HFF-Myc (cell line): Measurements from ENCODE around the gene OTOG.

Source experiments
- DNase-seq: peaks from one replicate; pipeline ENCODE4 v3.0.0-alpha.2; 2011; ENCODE audit warnings: low read depth; ENCODE audit errors: extremely low read depth
- H3K4me3 ChIP-seq: replicated peaks from 2 replicates; pipeline ENCODE4 v1.5.1; 2011; ENCODE audit warnings: low read depth, mild to moderate bottlenecking, control low read depth, low read length
- TF ChIP-seq, protein P1 (sequence below): IDR thresholded peaks from 2 replicates; pipeline ENCODE4 v1.5.1; 2012; ENCODE audit warnings: mild to moderate bottlenecking, low read depth, low read length, control low read depth; ENCODE audit errors: missing control alignments

The OTOG gene

DNA sequence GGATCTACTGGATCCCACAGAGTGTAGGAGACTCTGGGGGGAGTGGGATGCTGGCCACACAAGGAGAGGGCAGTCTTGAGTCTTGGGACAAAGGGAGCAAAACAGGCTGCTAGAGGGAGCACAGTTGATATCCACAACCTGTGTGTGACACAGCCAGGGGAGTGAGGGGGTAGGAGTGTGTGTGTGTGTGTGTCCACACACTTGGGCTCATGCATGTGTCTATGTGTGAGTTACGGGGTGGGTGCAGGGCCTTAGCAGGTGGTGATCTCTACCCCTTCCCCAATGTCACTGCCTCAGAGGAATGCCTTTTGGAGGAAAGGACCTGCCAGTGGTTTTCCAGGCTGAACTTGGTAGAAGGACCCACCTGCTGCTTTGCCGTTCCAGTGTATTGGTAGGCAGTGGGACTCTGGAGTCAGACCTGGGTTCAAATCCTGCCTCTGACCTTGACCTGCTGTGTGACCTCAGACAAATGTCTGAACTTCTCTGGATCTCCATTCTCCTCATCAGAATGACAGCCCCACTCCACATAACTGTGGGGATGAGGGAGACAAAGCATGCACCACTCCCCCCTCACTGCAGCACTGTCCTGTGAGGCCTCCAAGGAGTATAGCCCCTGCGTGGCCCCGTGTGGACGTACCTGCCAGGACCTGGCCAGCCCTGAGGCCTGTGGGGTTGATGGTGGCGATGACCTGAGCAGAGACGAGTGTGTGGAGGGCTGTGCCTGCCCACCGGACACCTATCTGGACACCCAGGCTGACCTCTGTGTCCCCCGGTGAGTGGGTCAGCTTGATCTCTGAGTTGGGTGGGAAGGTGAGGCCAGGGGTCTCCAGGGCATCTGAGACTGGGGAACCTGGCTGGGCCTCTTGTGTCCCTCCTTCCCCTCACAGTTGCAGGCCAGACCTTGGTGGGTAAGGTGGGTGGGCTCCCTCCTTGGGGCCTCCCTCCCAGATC is 27.4 kb downstream of the OTOG start:
- TF ChIP-seq, protein P1, sequence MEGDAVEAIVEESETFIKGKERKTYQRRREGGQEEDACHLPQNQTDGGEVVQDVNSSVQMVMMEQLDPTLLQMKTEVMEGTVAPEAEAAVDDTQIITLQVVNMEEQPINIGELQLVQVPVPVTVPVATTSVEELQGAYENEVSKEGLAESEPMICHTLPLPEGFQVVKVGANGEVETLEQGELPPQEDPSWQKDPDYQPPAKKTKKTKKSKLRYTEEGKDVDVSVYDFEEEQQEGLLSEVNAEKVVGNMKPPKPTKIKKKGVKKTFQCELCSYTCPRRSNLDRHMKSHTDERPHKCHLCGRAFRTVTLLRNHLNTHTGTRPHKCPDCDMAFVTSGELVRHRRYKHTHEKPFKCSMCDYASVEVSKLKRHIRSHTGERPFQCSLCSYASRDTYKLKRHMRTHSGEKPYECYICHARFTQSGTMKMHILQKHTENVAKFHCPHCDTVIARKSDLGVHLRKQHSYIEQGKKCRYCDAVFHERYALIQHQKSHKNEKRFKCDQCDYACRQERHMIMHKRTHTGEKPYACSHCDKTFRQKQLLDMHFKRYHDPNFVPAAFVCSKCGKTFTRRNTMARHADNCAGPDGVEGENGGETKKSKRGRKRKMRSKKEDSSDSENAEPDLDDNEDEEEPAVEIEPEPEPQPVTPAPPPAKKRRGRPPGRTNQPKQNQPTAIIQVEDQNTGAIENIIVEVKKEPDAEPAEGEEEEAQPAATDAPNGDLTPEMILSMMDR, result no peak
- H3K4me3 ChIP-seq, result no peak overlapping the region
- no peak for DNase-seq

DNA sequence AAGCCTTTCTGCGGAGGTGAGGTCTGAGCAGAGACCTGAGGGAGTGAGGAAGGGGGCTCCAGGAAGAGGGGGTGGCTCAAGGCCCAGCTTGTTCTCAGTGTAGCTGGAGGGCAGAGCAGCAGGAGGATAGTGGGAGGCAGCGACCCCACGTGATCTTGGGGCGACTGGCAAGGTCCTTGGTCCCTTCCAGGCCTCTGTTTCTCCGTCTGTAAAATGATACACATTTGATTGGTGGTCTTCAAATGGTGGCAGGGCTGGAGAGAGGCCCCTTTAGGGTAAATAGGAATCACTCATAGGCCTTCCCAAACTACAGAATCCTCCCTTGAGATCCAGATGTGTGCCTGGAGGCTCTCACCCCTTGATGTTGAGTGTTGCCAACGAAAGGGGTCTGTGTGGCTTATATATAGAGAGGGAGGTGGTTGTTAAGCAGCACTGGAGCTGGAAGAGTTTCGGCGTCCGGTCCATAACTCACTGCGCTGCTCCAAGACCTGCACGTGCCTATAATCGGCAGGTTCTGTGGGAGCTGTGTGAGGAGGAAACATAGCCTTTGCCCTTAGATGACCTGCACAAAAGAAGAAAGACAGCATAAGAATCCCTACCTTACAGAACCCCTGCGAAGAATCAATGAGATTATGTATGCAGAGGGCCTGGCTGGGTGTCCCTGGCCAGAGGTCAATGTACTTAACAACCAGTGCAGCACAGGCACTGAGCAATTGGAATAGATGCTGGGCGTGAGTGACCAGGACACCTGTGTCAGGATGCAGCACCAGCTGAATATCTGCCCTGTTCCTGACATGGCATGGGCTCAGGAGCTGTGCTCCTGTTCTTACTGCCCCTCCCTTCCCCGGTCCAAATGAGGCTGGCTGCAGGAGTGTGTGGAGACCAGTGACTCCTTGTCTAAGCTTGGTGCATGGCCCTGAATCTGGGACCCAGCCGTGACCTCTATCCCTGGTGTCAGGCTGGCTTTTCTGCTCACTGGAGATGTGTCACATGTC is 28.7 kb downstream of the OTOG start:
- TF ChIP-seq, protein P1, result no peak
- DNase-seq, result no peak
- H3K4me3 ChIP-seq, result no peak overlapping the region

DNA sequence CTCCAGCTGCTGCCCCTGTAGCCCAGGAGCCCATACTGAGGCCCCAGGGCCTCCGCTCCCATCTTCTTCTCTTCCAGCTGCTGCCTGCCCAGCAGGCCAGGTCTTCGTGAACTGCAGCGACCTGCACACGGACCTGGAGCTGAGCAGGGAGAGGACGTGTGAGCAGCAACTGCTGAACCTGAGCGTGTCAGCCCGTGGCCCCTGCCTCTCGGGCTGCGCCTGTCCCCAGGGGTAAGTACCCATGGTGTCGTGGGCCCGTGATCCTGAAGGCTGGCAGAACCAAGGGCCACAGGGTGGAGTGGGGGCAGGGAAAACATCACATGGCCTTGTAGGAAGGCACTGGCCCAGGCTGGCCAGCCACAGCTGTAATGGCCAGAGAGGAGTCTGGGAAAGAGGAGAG is 31.2 kb downstream of the OTOG start:
- TF ChIP-seq, protein P1, result no peak
- no peak overlapping the region for H3K4me3 ChIP-seq
- no peak for DNase-seq

DNA sequence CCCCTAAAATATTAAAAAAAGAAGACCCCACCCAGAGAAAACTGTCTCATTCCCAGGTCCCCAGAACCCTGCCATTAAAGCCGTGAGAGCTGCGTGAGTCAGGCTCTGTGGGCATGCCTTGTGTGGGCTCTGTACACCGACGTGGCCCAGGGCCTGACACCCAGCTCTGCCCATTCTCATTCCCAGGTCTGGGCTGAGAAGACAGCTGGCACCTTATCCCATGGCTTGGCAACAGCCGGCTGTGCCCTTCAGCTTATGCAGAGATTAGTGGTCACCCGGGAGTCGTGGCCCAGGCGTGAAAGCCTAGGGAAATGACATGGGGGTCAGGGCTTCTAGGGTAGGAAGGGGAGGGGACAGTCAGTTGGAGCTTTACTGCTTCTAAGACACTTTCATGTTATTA is 31.9 kb downstream of the OTOG start:
- H3K4me3 ChIP-seq, result no peak overlapping the region
- TF ChIP-seq, protein P1, result no peak
- no peak for DNase-seq

DNA sequence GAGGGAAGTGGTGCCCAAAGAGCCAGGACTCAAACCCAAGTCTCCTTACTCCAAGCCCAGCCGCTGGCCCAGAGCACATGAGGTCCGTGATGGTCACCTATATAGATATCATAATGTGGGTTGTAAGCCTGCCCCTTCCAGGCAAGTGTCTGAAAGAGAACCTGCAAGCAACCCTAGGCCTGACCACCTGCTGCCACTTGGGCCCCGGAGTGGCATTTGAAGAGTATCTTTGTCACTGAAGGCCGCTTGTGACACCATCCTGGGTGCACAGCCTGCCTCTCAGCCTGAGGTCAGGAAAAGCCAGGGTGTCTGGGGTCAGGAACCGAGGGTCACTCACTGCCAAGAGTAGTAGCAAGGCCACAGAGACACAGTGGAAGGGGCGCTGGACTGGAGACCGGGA is 32.4 kb downstream of the OTOG start:
- H3K4me3 ChIP-seq, result no peak overlapping the region
- DNase-seq, result no peak
- TF ChIP-seq, protein P1, result no peak

DNA sequence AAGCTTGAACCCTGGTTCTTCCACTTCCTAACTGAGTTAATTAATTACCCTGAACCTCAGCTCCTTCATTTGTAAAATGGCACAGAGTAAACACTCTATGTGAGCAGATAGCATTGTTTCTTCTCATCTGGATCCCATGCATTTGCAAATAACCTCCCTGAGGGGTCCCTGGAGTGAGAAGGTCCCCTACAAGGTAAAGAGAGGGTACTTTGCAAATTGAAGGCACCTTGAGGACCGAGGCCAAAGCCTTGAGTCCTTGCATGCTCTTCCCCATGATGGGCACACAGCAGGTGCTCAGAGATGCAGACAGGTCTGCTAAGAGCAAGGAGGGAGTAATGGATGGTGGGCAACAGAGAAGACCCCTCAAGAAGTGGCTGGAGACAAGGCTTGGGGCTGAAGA is 33.2 kb downstream of the OTOG start:
- H3K4me3 ChIP-seq, result no peak overlapping the region
- TF ChIP-seq, protein P1, result no peak
- DNase-seq, result no peak
